ENCODE measurements around the gene GIPC1.

GIPC1 gene

DNA sequence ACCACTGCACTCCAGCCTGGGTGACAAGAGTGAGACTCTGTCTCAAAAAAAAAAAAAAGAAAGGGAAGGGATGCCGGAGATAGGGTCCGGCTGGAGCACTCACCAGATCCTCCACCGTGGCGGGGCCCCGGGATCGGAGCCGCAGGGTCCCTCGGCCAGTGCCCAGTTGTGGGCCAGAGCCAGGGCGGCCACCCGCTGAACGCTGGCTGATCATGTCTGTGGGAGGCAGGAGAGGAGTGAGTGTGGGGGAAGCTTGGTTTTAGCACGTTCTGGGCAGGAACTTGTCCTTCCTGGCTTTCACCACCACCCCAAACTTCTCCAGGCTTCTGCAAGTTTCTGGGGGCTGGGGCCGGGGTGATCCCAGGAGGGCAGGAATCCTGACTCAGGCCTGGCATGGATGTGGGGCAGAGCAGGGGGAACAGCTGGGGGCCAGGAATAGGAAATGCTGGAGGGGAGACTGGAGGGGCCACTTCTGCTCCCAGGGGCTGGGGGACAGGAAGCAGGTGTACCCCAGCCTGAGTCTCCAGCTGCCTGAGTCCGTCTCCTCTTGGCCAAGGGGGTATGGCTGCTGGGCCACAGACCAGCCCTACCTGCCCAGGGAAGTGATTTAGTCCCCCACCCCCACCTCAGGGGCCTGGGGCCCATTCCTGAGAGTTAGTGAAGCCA lies 16.5 kb downstream of the GIPC1 start:
- no peak overlapping the region for H3K4me3 ChIP-seq (ENCODE audit: low read depth, low read length)
- TF ChIP-seq, protein P1, sequence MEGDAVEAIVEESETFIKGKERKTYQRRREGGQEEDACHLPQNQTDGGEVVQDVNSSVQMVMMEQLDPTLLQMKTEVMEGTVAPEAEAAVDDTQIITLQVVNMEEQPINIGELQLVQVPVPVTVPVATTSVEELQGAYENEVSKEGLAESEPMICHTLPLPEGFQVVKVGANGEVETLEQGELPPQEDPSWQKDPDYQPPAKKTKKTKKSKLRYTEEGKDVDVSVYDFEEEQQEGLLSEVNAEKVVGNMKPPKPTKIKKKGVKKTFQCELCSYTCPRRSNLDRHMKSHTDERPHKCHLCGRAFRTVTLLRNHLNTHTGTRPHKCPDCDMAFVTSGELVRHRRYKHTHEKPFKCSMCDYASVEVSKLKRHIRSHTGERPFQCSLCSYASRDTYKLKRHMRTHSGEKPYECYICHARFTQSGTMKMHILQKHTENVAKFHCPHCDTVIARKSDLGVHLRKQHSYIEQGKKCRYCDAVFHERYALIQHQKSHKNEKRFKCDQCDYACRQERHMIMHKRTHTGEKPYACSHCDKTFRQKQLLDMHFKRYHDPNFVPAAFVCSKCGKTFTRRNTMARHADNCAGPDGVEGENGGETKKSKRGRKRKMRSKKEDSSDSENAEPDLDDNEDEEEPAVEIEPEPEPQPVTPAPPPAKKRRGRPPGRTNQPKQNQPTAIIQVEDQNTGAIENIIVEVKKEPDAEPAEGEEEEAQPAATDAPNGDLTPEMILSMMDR (conservative IDR thresholded peaks at IDR 0.05; ENCODE audit: low read depth, low read length), result no peak
- no peak for DNase-seq (ENCODE audit: low read depth)

DNA sequence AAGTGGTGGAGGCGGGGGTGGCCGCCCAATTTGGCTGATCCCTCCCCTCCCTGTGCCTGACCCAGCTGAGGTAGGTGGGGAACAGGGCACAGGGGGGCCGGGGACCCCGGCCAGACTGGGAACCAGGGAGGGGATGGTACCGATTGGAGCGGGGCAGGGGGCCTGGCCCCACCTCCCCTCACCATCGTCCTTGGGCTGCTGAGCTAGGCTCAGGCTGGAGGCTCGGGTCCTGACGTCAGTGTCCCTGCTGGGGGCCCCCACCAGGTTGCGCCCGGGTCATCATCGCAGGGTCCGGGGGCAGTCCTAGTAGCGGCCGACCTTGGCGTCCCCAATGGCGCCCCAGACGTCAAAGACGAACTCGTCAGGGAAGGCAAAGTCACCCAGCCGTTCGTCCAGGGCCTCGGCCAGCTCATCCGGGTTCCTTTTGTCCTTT lies 17.8 kb downstream of the GIPC1 start:
- TF ChIP-seq, protein P1 (conservative IDR thresholded peaks at IDR 0.05; ENCODE audit: low read depth, low read length), result no peak
- DNase-seq (ENCODE audit: low read depth), result no peak
- H3K4me3 ChIP-seq (ENCODE audit: low read depth, low read length), result no peak overlapping the region

DNA sequence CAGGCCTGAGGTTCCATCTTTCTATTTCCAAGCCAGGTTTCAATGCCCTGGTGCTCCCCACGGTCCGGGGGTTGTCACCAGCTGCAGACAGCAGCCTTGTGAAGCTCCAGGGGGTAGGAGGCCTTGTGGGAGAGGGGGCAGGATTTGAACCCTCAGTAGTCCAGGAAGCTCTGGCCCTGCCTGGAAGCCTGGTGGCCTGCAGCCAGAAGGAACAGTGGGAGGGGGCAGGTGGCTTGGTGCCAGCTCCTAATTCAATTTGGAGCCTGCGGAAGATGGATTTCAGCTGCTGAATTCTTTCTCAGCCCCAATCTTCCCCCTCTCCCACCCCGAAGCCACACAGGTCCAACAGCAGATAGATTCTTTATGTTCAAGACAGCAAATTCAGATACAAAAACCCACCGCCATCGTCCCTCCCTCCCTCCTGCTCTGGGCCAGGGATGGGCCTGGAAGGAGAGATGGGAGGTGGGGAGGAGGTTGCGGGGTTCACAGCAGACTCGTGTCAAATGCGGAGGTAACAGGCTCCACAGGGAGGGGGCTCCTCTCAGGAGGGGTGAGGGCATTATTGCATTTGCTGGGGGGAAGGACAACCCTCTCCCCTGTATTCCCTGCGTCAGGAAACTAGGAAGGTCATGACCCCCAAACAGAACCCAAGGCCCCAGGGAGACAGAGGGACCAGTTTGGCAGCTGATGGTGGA lies 18.4 kb downstream of the GIPC1 start:
- DNase-seq (ENCODE audit: low read depth), result peak; percentile 80
- TF ChIP-seq, protein P1 (conservative IDR thresholded peaks at IDR 0.05; ENCODE audit: low read depth, low read length), result no peak
- no peak overlapping the region for H3K4me3 ChIP-seq (ENCODE audit: low read depth, low read length)

DNA sequence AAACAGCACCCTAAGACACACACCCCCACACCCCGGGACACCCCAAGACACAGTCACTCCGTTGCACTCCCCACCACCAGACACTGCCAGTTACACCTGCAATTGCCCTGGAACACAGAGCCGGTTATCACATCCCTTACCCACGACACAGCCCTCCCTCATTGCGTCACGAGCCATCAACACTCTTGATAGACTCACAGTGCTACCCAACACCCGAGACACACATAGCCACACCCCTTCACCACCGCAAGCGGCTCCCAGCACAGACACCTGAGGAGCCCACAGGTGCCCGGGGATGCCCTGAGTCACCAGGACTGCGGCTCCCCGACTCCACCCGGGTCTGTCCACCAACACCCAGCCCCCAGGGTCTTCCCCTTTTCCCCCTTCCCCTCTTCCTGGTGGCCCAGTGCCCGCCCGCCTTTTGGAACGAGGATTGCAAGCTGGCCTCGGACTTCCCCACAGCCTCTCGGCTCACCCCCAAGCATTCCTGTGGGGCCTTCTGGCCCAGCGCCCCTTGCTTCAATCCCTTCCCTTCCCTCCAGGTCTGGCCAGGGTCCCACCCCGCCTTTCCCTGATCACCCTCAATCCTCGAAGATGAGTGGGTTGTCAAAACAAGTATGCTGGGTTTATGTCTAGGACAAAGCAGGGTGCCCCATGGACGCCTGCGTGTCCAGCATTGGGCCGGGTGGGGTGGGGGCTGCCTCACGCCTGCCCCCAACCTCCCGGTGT lies 19.1 kb downstream of the GIPC1 start:
- TF ChIP-seq, protein P1 (conservative IDR thresholded peaks at IDR 0.05; ENCODE audit: low read depth, low read length), result no peak
- H3K4me3 ChIP-seq (ENCODE audit: low read depth, low read length), result no peak overlapping the region
- DNase-seq (ENCODE audit: low read depth), result peak; percentile 90

DNA sequence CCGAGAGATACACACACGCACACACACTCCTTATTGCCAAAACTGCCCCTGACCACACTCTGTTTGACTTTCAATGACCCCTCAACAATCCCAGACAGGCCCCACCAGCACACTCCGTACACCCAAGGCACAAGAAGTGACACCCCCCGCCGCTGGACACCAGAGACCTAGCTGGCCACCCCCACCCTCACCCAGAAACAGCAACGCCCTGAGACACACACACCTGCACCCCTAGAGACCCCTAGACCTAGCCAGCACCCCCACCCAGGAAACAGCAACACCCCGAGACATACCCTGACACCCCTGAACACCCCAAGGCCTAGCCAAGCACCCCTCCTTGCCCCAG lies 19.6 kb downstream of the GIPC1 start:
- TF ChIP-seq, protein P1 (conservative IDR thresholded peaks at IDR 0.05; ENCODE audit: low read depth, low read length), result no peak
- no peak overlapping the region for H3K4me3 ChIP-seq (ENCODE audit: low read depth, low read length)
- DNase-seq (ENCODE audit: low read depth), result no peak

DNA sequence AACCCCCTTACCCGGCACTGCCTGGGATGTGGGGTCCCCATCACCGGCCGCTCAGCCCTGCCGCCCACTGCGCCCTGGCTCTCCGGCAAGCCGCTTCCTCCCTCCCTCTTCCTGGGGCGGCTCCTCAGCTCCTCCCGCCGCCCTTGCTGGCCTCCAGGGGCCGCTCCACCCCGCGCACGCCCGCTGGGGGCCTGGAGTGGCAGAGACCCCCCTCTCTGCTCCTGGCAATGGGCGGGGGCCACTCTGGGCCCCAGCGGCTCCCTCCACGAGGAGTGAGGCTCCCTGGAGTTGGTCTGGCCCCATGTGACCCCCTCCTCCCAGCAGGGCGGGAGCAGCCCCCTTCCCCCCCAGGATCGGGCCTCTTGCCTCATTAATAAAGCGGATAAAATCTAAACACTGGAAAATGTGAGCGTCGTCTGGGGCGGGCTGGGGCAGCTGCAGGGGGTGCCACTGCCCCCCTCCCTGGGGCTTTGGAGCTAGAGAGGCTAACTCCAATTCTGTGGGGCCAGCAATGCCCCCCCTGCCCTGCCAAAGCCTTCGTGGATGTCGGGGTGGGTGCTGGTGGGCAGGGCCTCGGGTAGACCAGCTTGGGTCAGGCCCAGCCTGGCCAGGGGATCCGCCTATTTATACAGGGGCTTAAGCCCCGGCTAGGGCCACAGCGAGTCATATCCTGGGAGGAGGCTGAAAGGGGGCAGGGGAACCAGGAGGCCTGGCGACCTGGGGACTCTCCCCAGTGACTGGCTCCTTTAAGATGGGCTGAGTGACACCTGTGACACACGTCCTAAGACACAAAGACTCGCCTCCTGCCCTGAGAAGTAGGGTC lies 20.5 kb downstream of the GIPC1 start, which contains the start of gene PTGER1:
Gene PTGER1, minus strand, starts transcription at position 104 of the 823 bp plus-strand sequence. CDS start 1,034 bp downstream, outside the sequence.
- peak within 1 kb of the TSS; percentile 46 for H3K4me3 ChIP-seq (ENCODE audit: low read depth, low read length)
- TF ChIP-seq, protein P1 (conservative IDR thresholded peaks at IDR 0.05; ENCODE audit: low read depth, low read length), result peak; percentile 51

More for the DNA sequence above, 20.5 kb downstream of the GIPC1 start, which contains the start of gene PTGER1:
- peak; percentile 44 for DNase-seq (ENCODE audit: low read depth)

All from choroid plexus epithelial cell (primary cell).